H1 (cell line): ENCODE measurements around the gene AK8. TPM values are rescaled to one million over a fixed set of nuclear protein-coding genes. Genes with fewer than 3 reads are reported as not detected.

Experiments
- SAP30 ChIP-seq: fragments of 300-600 bp; sonication (generic); IDR thresholded peaks from 2 replicates; pipeline ENCODE4 v1.7.1; 2012; ENCODE audit warnings: low read length, moderate library complexity, mild to moderate bottlenecking, inconsistent platforms; ENCODE audit not compliant: insufficient read depth, insufficient replicate concordance
- SP4 ChIP-seq: IDR thresholded peaks from 2 replicates; pipeline ENCODE4 v1.6.1; 2012; ENCODE audit warnings: low read length, inconsistent platforms
- TAF7 ChIP-seq: optimal IDR thresholded peaks from 2 replicates; pipeline ENCODE3; 2011; ENCODE audit warnings: low read depth, mild to moderate bottlenecking, inconsistent platforms, low read length, moderate library complexity, borderline replicate concordance
- polyA plus RNA-seq, 7 experiments: library from polyadenylated mRNA; depleted of rRNA in 3 of 7; stranded (reverse) in 5 of 7; unstranded in 2 of 7; fragments of >200 nt in 5 of 7; fragments of 200-250 nt in 2 of 7; gene quantifications; 1 replicate in 5 of 7; 2 replicates in 1 of 7; 4 replicates in 1 of 7; pipeline versions ENCODE4 v1.2.1 to v1.2.3, GENCODE V29; 2011 to 2013; ENCODE audit warnings: missing spikeins in 2 of 7, mixed read lengths in 2 of 7
- total RNA-seq: library from RNA; stranded (reverse); fragmentation: NEBNext Ultra II Directional; extraction: Animal tissue kit (Norgen Biotek cat#: 25700); gene quantifications from 2 replicates; pipeline ENCODE4 v1.2.1, GENCODE V29; 2021
- TF ChIP-seq, protein P1 (sequence below): fragments of 300-600 bp; sonication (generic); IDR thresholded peaks from 2 replicates; pipeline ENCODE4 v1.7.1; 2012; ENCODE audit warnings: low read length, moderate library complexity, mild to moderate bottlenecking, inconsistent platforms; ENCODE audit not compliant: insufficient replicate concordance

The AK8 gene
- total and polyA plus RNA-seq, 2 of the 8 experiments (the other 6 are each of a cell fraction or from before 2014, with no cell fraction given) = 0.35 to 0.48 TPM

GRCh38 chr9:132877824-132878694, at the start of gene AK8 (continued):
- TF ChIP-seq, protein P1, sequence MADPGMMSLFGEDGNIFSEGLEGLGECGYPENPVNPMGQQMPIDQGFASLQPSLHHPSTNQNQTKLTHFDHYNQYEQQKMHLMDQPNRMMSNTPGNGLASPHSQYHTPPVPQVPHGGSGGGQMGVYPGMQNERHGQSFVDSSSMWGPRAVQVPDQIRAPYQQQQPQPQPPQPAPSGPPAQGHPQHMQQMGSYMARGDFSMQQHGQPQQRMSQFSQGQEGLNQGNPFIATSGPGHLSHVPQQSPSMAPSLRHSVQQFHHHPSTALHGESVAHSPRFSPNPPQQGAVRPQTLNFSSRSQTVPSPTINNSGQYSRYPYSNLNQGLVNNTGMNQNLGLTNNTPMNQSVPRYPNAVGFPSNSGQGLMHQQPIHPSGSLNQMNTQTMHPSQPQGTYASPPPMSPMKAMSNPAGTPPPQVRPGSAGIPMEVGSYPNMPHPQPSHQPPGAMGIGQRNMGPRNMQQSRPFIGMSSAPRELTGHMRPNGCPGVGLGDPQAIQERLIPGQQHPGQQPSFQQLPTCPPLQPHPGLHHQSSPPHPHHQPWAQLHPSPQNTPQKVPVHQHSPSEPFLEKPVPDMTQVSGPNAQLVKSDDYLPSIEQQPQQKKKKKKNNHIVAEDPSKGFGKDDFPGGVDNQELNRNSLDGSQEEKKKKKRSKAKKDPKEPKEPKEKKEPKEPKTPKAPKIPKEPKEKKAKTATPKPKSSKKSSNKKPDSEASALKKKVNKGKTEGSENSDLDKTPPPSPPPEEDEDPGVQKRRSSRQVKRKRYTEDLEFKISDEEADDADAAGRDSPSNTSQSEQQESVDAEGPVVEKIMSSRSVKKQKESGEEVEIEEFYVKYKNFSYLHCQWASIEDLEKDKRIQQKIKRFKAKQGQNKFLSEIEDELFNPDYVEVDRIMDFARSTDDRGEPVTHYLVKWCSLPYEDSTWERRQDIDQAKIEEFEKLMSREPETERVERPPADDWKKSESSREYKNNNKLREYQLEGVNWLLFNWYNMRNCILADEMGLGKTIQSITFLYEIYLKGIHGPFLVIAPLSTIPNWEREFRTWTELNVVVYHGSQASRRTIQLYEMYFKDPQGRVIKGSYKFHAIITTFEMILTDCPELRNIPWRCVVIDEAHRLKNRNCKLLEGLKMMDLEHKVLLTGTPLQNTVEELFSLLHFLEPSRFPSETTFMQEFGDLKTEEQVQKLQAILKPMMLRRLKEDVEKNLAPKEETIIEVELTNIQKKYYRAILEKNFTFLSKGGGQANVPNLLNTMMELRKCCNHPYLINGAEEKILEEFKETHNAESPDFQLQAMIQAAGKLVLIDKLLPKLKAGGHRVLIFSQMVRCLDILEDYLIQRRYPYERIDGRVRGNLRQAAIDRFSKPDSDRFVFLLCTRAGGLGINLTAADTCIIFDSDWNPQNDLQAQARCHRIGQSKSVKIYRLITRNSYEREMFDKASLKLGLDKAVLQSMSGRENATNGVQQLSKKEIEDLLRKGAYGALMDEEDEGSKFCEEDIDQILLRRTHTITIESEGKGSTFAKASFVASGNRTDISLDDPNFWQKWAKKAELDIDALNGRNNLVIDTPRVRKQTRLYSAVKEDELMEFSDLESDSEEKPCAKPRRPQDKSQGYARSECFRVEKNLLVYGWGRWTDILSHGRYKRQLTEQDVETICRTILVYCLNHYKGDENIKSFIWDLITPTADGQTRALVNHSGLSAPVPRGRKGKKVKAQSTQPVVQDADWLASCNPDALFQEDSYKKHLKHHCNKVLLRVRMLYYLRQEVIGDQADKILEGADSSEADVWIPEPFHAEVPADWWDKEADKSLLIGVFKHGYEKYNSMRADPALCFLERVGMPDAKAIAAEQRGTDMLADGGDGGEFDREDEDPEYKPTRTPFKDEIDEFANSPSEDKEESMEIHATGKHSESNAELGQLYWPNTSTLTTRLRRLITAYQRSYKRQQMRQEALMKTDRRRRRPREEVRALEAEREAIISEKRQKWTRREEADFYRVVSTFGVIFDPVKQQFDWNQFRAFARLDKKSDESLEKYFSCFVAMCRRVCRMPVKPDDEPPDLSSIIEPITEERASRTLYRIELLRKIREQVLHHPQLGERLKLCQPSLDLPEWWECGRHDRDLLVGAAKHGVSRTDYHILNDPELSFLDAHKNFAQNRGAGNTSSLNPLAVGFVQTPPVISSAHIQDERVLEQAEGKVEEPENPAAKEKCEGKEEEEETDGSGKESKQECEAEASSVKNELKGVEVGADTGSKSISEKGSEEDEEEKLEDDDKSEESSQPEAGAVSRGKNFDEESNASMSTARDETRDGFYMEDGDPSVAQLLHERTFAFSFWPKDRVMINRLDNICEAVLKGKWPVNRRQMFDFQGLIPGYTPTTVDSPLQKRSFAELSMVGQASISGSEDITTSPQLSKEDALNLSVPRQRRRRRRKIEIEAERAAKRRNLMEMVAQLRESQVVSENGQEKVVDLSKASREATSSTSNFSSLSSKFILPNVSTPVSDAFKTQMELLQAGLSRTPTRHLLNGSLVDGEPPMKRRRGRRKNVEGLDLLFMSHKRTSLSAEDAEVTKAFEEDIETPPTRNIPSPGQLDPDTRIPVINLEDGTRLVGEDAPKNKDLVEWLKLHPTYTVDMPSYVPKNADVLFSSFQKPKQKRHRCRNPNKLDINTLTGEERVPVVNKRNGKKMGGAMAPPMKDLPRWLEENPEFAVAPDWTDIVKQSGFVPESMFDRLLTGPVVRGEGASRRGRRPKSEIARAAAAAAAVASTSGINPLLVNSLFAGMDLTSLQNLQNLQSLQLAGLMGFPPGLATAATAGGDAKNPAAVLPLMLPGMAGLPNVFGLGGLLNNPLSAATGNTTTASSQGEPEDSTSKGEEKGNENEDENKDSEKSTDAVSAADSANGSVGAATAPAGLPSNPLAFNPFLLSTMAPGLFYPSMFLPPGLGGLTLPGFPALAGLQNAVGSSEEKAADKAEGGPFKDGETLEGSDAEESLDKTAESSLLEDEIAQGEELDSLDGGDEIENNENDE = no peak
- TF ChIP-seq TAF7 (peak; percentile 41), SP4 (peak; percentile 56; the same call in 1 of the 2 replicates), SAP30 (no peak)
